ENCODE measurements around the gene MYD88. TPM values are rescaled to one million over a fixed set of nuclear protein-coding genes. Genes with fewer than 3 reads are reported as not detected.

MYD88 gene
- polyA plus RNA-seq, 3 donors = 286 to 427 (median 398) TPM

GRCh38 chr3:38107911-38108648, 30.4 kb upstream of the MYD88 start:
- Mint-ChIP-seq H3K27me3 (ENCODE audit: low read depth in 3 of 3) (peaks cover 1 to 6% (median 1%) of the 10 kb centered on the region in 3 donors), H3K36me3 (peaks cover 2 to 5% of the 10 kb centered on the region in 2 donors), H3K4me1 (peaks cover 48% of the 10 kb centered on the region), H3K4me3 (peak overlapping the region in 1 of 2 donors; percentile 64), H3K9me3 (peaks cover 0 to 9% (median 4%) of the 10 kb centered on the region in 7 donors), H3K27ac (peak overlapping the region in 5 of 7 donors; percentile 5 to 71 (median 45))
- TF ChIP-seq CTCF (IDR thresholded peaks at IDR 0.05) = no peak
- H3K9me3 ChIP-seq (replicated peaks in 1 of 2; ENCODE audit: control insufficient read depth in 1 of 2, insufficient read depth in 1 of 2, low read length in 2 of 2) = no peaks in the 10 kb centered on the region
- intact Hi-C loops (cut with micrococcal nuclease) = no loop called here
- H3K36me3 ChIP-seq (replicated peaks in 1 of 2; ENCODE audit: control insufficient read depth in 1 of 2, insufficient read depth in 2 of 2, low read length in 2 of 2) = no peaks in the 10 kb centered on the region
- peaks cover 37 to 46% of the 10 kb centered on the region in 2 donors for H3K4me1 ChIP-seq (ENCODE audit: control insufficient read depth in 1 of 2, insufficient read depth in 2 of 2, low read length in 2 of 2)
- H3K79me2 ChIP-seq (ENCODE audit: insufficient read depth, low read length) = no peaks in the 10 kb centered on the region
- WGBS (ENCODE audit: insufficient coverage) = 84% methylated on average over 6 of the region's 7 CpGs
- H2AFZ ChIP-seq (ENCODE audit: insufficient read depth, low read depth, low read length, poor library complexity, severe bottlenecking) = no peak overlapping the region
- peak overlapping the region; percentile 54 for H3K4me2 ChIP-seq (replicated peaks; ENCODE audit: extremely low read depth, low read length, poor library complexity, severe bottlenecking)
- no peaks in the 10 kb centered on the region for H4K20me1 ChIP-seq (ENCODE audit: insufficient read depth, low read length)
- H3K27ac ChIP-seq (ENCODE audit: low read depth in 1 of 2, low read length in 2 of 2) = no peak overlapping the region
- peak overlapping the region in 1 of 3 experiments; percentile 13 for H3K4me3 ChIP-seq (replicated peaks in 1 of 3; ENCODE audit: low read depth in 2 of 3, low read length in 3 of 3)
- no peaks in the 10 kb centered on the region for H3K27me3 ChIP-seq (ENCODE audit: control insufficient read depth in 2 of 2, insufficient read depth in 2 of 2, low read length in 2 of 2)
- no peak for DNase-seq
- no peak overlapping the region for H3K9ac ChIP-seq (ENCODE audit: insufficient read depth, low read length, poor library complexity, severe bottlenecking)

GRCh38 chr3:38108649-38109579, 29.5 kb upstream of the MYD88 start:
- 22% methylated on average over 8 of the region's 11 CpGs for whole genome bisulfite sequencing (ENCODE audit: insufficient coverage)
- peaks cover 0 to 9% (median 4%) of the 10 kb centered on the region in 7 donors for H3K9me3 Mint-ChIP-seq
- H3K27me3 ChIP-seq (ENCODE audit: control insufficient read depth in 2 of 2, insufficient read depth in 2 of 2, low read length in 2 of 2) = no peaks in the 10 kb centered on the region
- H3K9me3 ChIP-seq (replicated peaks in 1 of 2; ENCODE audit: control insufficient read depth in 1 of 2, insufficient read depth in 1 of 2, low read length in 2 of 2) = no peaks in the 10 kb centered on the region
- peaks cover 42% of the 10 kb centered on the region for H3K4me1 Mint-ChIP-seq
- H3K9ac ChIP-seq (ENCODE audit: insufficient read depth, low read length, poor library complexity, severe bottlenecking) = no peak overlapping the region
- peak overlapping the region in 1 of 3 experiments; percentile 13 for H3K4me3 ChIP-seq (replicated peaks in 1 of 3; ENCODE audit: low read depth in 2 of 3, low read length in 3 of 3)
- intact Hi-C loops (cut with micrococcal nuclease) = no loop called here
- no peak overlapping the region for H2AFZ ChIP-seq (ENCODE audit: insufficient read depth, low read depth, low read length, poor library complexity, severe bottlenecking)
- peak overlapping the region in 2 of 7 donors; percentile 31 to 45 for H3K27ac Mint-ChIP-seq
- H3K27me3 Mint-ChIP-seq (ENCODE audit: low read depth in 3 of 3) = peaks cover 1 to 6% (median 1%) of the 10 kb centered on the region in 3 donors
- no peak for TF ChIP-seq CTCF (IDR thresholded peaks at IDR 0.05)
- no peak overlapping the region for H3K27ac ChIP-seq (ENCODE audit: low read depth in 1 of 2, low read length in 2 of 2)
- H3K4me3 Mint-ChIP-seq = peak overlapping the region in 1 of 2 donors; percentile 77
- peak; percentile 45 to 75 (median 58) for DNase-seq
- H3K79me2 ChIP-seq (ENCODE audit: insufficient read depth, low read length) = no peaks in the 10 kb centered on the region
- H3K4me1 ChIP-seq (ENCODE audit: control insufficient read depth in 1 of 2, insufficient read depth in 2 of 2, low read length in 2 of 2) = peaks cover 35 to 44% of the 10 kb centered on the region in 2 donors
- no peaks in the 10 kb centered on the region for H4K20me1 ChIP-seq (ENCODE audit: insufficient read depth, low read length)
- H3K4me2 ChIP-seq (replicated peaks; ENCODE audit: extremely low read depth, low read length, poor library complexity, severe bottlenecking) = peak overlapping the region; percentile 54
- H3K36me3 ChIP-seq (replicated peaks in 1 of 2; ENCODE audit: control insufficient read depth in 1 of 2, insufficient read depth in 2 of 2, low read length in 2 of 2) = no peaks in the 10 kb centered on the region
- H3K36me3 Mint-ChIP-seq = peaks cover 2 to 5% of the 10 kb centered on the region in 2 donors

Data from CD14-positive monocyte (primary cell).